ENCODE data around the gene ECM1.

Gene ECM1

GRCh38 chr1:150545486-150546032, 37.6 kb downstream of the ECM1 start:
- no peak for DNase-seq
- ATAC-seq, result peak; percentile 20

- no peak for DNase-seq
- ATAC-seq, result no peak
These were observed 38.5 kb downstream of the ECM1 start for GRCh38 chr1:150546294-150546937.

- DNase-seq, result no peak
- no peak for ATAC-seq
These were observed 40.4 kb downstream of the ECM1 start for GRCh38 chr1:150548324-150548631.

GRCh38 chr1:150548632-150549495, 41.0 kb downstream of the ECM1 start, which contains the start of gene ADAMTSL4:
ADAMTSL4 (plus strand) TSS chr1:150549408; CDS start chr1:150552289, 2,881 bp downstream.
- DNase-seq (peak; percentile 61), ATAC-seq (peak; percentile 75)

- DNase-seq, result no peak
- ATAC-seq, result no peak
These were observed 41.8 kb downstream of the ECM1 start for GRCh38 chr1:150549496-150550221.

- ATAC-seq, result no peak
- DNase-seq, result no peak
These were observed 42.5 kb downstream of the ECM1 start for GRCh38 chr1:150550222-150551050.

GRCh38 chr1:150551051-150551783, 43.3 kb downstream of the ECM1 start:
- no peak for ATAC-seq
- no peak for DNase-seq

GRCh38 chr1:150551784-150552127, 43.8 kb downstream of the ECM1 start:
- DNase-seq, result no peak
- no peak for ATAC-seq

- ATAC-seq, result peak; percentile 17
- no peak for DNase-seq
These were observed 44.4 kb downstream of the ECM1 start for GRCh38 chr1:150552128-150552910.

GRCh38 chr1:150552911-150553289, 45.0 kb downstream of the ECM1 start:
- no peak for ATAC-seq
- no peak for DNase-seq

GRCh38 chr1:150553392-150554085, 45.6 kb downstream of the ECM1 start:
- DNase-seq, result no peak
- no peak for ATAC-seq

- ATAC-seq, result no peak
These were observed 46.2 kb downstream of the ECM1 start for GRCh38 chr1:150554086-150554452.

GRCh38 chr1:150555198-150555970, 47.5 kb downstream of the ECM1 start:
- ATAC-seq, result no peak
- DNase-seq, result no peak

More at GRCh38 chr1:150554086-150554452, 46.2 kb downstream of the ECM1 start:
- no peak for DNase-seq

- DNase-seq (no peak), ATAC-seq (no peak)
These were observed 48.3 kb downstream of the ECM1 start for GRCh38 chr1:150555971-150556865.

- ATAC-seq (no peak), DNase-seq (no peak)
These were observed 49.2 kb downstream of the ECM1 start for GRCh38 chr1:150557065-150557600.

- ATAC-seq (no peak), DNase-seq (no peak)
These were observed 49.9 kb downstream of the ECM1 start for GRCh38 chr1:150557813-150558212.

GRCh38 chr1:150558303-150558704, 50.4 kb downstream of the ECM1 start:
- DNase-seq (no peak), ATAC-seq (no peak)
